Middle frontal gyrus (tissue), 1 donor: ENCODE data around the gene NPLOC4.
A peak's percentile ranks its signal among the peaks of the same experiment; 100 is the strongest.
"Not testable (repeated sequence)": the region's sequence is repeated elsewhere in the genome, so short reads cannot be mapped to it uniquely, and the experiment has no call there.

ENCODE experiments used
- DNase-seq: peaks from one replicate; pipeline ENCODE4 v3.0.0-alpha.2; 2015; ENCODE audit warnings: low spot score; ENCODE audit errors: extremely low spot score

The NPLOC4 gene

DNA sequence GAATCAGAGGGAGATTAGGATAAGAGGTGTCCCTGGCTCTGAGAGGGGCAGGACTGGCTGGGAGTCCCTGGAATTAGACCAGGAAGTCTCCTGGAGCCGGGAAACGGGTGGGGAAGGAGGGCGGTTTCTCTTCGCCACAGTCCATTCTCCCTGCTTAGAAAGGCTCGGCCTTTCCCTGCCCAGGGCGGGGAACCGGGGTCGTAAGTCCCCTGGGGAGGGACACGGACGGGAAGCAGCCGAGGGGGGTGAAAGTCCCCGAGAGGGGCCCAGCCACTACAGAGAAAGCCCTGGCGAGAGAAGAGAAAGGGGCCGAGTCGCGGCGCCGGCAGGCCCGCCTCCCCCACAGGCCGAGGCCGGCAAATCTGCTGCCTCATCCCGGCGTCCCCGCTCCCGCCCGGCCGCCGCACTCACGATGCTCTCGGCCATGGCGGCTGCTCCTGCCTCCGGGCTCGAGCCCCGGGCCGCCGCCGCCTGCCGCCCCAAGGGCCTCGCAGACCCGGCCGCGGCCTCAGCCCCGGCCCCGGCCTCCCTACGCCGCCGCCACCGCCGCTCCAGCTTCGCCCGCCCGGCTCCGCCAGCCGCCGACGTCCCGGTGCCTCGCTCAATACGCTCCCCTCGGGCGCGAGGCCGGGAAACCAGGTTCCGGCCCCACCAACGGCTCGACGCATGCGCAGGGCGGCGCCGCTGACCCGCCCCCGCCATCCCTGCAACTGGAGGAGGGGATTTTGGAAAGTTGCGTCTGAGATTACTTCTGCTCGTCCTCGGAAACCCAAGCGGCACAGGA lies at the start of gene NPLOC4, which contains the start of gene TSPAN10:
TSS of gene NPLOC4 (minus strand) at position 608 of the 784 bp plus-strand sequence. CDS start at position 426, 182 bp downstream.
TSS of gene TSPAN10 (plus strand) at position 692 of the 784 bp plus-strand sequence. CDS start 5,217 bp downstream, outside the sequence.
- peak; percentile 53 for DNase-seq

DNA sequence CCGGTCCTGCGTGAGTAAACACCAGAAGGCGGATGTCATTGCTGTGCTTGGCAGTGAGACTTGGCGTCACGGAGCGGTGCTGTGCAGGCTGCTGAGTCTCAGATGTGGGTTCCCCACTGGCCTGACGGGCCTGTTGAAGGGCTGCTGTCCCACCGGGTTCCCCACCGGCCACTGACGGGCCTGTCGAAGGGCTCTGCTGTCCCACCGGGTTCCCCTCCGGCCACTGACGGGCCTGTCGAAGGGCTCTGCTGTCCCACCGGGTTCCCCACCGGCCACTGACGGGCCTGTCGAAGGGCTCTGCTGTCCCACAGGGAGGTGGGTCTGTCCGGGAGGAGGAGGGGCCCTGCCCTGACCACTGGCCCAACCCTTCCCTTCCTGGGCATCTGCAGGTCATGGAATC lies 49.7 kb upstream of the NPLOC4 start:
- no peak for DNase-seq

DNA sequence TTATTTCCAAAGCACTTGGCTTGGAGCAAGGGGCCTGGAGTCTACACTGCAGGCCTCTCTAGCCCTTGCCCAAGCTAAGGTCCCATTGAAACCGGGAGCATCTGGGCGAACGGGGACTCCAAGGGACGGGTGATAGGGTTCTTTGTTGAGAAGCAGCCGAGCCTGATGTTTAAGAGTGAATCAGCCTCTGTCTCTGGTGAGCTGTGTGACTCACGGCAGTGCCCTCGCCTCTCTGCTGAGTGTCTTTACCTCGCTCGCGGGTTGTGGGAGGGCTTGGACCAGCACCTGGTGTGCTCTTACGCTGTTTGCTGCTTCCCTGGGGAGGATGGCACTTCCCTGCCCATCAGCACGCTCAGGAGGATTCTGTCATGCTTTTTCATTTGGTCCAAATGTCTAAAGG lies 48.2 kb upstream of the NPLOC4 start:
- no peak for DNase-seq

DNA sequence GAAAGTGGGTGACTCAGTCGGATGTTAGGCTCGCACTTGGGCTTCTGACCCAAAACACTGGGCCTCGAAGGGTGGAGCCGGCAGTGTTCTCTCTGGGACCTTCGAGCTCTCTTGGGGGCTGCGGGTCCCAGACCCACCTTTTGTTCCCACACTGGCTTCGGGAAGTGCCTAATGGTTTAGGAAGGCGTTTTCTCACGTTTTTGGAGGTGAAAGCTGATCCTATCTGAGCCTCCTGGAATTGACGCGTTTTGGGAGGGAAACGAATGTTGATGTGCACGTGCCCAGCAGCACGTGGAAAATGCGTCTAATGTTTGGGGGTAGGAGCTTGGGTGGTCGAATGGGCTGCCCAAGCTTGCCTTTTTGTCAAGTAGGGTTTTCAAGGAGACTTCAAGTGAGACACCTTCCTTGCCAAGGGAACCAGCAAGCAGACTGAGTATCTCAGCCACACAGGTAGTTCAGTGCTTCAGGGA lies 47.6 kb upstream of the NPLOC4 start:
- no peak for DNase-seq

DNA sequence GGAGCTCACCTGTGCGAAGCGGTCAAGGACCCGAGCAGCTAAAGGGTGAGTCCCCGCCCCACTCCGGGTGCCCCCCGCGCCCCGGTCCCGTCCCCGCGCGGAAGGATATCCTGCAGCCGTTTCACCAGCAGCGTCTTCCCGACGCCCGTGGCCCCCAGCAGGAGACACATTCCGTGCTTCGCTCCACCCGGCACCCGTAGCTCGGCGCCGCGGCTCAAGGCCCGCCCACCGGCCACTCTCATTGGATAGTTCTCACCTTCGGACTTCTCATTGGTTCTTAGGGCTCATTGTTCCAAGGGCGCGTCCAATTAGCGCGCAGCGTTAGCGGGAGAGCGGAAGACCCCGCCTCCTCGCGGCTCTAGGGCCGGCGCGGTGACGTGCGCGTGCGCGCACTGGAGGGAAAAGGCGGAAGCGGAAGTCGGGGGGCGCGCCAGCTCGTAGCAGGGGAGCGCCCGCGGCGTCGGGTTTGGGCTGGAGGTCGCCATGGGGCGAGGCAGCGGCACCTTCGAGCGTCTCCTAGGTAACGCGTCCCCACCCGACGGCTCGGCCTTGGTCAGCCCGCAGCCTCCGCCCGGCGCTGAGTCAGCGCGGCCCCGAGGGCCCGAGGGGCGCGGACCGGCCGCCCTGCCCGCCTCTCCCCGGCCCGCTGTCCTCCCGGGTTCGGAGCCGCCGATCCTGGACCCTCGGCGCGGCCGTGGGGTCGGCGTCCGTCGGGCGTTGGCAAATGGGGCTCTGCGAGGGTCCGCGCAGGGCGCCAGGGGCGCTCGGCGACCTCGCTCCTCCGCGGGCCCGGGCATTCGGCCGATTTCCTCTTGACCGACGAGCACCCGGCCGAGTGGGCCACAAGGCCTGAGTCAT lies 46.9 kb upstream of the NPLOC4 start, which contains the start of the genes ARL16 and HGS:
TSS of gene ARL16 (minus strand) at position 214 of the 858 bp plus-strand sequence. CDS start at position 170, 44 bp downstream.
TSS of gene HGS (plus strand) at position 428 of the 858 bp plus-strand sequence. CDS start at position 484, 56 bp downstream.
- DNase-seq = peak; percentile 98

DNA sequence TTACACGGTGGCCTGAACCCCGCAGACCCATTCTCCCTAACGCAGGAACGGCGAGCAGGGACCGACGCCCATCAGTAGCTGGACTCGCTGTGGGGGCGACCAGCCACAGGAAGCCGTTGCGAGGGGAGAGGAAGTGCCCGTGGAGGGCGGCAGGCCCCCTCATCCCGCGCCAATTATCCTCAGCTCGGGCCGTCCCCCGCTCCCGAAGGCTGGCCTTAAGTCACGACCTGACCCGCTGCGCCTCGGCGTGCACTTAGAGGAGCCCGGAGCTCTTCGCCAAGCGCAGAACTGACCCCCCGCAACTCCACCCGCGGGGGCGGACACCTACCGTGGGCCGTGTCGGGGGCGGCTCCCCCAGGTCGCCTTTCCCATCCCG lies 46.3 kb upstream of the NPLOC4 start:
- no peak for DNase-seq

DNA sequence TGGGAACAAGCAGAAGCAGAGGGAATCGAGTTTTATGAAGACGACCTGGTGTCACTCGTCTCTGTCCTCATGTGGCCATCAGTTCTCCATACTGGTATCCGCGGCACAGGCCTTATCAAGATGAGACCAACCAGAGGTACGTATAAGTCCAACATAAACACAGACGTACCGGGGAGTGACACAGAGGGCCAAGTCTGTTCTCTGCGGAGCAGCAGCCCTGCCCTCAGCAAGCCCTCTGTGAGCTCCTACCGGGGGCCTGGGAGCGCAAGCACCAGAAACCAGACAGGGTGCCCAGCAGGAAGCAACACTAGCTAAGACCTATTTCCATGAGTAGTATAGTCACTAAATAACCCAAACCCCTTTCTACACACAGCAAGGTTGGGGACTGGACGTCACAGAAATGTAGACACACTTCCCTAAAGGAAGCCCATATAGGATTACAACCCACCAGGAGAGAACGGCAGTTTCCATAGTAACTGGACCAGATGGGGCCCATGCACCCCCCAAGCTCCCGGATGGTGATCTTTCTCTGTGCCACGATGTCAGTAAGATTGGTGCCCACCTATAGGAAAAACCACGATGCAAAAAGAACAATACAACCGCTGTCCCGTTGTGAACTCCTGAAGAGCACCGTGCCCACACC lies 45.8 kb upstream of the NPLOC4 start:
- no peak for DNase-seq

DNA sequence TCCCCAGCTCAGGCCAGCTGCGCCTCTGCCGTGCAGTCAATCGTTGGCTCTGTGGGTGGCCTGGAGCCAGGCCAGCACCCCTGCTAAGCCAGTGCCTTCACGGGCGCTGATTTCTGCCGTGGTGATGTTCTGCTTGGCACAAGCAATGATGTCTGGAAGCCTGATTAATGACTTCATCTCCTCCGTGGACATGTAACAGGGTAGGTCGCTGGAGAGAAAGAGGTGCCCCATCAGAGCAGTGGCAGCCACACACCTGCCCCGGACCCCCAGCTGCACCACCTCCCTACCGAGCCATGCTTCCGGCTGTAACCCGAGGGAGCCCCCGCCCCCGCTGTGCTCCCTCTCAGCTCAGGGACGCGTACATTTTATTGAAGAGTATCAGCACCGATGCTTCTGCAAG lies 44.8 kb upstream of the NPLOC4 start:
- DNase-seq = no peak

DNA sequence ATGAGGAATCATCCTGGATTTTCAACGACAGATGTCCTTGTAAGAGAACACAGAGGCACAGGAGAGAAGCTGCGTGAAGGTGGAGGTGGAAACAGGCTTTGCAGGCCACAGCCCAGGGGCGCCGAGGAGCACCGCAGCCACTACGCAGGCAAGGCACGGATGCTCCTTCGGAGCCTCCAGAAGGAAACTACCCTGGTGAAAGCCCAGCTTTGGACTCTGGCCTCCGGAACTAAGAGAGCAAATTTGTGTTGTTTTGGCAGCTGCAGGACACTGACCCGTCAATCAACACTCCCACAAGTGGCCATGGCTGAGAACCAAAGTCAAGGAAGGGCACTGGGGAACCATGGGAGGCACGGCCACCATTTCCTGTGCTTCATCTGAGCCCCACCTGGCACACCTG lies 43.2 kb upstream of the NPLOC4 start:
- no peak for DNase-seq

DNA sequence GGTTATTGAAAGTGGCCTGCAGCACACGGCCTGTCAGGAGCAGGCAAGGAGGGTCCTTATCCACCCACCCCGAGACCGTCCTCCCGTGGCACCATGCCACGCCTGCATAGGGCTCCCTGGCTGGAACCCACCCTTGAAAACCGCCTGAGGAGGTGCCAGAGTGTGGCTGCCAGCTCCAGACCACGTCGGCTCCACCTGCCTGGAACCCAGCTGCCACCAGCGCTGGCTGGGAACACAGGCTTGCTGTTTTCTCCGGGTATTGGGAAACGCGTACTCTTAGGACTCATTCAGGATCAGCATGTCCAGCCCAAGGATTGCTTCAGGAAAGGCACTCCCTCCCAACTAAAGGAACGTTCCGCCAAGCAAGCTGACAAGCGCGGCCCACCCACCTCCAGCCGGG lies 40.0 kb upstream of the NPLOC4 start:
- no peak for DNase-seq

DNA sequence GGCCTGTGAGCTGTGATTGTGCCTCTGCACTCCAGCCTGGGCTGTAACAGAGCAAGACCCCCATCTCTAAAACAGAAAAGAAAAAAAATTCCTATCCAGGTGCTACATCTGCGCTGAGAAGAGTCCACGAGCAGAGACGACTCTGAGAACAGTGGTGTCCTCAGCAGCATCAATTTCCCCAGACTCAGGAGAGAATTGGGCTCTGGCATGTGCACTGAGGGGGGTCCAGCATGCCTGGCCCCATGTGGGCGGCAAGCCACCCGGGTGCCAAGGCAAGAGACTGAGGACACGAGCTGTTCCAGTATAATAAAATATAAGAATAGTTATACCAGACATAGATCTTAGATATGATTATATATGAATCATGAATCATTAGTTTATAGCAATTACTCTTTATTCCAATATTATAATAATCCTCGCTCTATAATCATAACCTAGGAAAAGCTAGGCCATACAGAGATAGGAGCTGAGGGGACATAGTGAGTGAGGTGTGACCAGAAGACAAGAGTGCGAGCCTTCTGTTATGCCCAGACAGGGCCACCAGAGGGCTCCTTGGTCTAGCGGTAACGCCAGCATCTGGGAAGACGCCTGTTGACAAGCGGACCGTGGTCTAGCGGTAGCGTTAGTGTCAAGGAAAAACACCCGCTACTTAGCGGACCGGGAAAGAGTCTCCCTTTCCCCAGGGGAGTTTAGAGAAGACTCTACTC lies 38.8 kb upstream of the NPLOC4 start:
- not testable (repeated sequence) for DNase-seq

DNA sequence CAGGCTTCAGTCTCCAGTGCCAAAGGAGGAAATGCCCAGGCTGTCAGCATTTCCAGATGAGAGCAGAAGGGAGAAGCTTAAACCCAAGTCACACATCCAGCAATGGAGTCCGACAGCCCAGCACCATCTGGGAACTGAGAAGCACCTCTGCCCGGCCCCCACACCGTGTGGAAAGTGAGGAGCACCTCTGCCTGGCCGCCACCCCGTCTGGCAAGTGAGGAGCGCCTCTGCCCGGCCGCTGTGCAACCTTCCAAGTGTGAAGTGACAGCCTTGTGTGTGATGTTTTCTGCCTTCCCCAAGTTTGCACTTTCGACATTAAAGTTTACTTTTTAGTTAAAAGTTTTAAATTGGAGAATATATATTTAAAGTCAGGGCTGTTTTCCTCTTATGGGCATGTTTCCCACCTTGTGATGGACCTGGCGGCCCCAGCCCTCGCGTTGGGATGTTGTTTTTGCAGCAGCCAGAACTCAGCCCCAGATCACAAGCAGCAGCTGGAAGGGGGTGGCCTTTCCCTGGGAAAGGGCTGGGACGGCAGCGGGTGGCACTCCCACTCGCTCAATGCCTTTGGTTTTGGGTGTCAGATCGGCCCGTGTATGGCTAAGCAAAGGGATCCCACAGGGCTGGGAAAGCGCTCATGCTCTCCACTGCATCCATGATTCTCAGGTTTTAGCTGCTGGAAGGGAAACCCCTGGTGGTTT lies 36.8 kb upstream of the NPLOC4 start:
- no peak for DNase-seq

DNA sequence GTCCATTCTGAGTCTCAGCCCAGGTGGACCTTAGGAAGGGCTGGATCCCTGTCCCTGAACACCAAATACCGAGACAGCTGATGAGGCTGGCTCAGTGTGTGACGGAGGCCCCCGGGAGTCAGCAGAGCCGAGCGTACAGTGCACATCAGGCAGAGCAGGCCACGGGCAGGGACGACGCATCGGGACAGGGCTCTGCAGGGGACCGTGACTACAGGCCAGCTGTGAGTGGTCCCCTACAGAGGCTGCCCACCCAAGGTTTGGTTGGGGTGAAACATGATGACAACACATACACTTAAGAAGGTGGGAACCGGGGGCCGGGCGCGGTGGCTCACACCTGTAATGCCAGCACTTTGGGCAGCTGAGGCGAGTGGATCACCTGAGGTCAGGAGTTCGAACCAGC lies 36.0 kb upstream of the NPLOC4 start:
- DNase-seq = no peak

DNA sequence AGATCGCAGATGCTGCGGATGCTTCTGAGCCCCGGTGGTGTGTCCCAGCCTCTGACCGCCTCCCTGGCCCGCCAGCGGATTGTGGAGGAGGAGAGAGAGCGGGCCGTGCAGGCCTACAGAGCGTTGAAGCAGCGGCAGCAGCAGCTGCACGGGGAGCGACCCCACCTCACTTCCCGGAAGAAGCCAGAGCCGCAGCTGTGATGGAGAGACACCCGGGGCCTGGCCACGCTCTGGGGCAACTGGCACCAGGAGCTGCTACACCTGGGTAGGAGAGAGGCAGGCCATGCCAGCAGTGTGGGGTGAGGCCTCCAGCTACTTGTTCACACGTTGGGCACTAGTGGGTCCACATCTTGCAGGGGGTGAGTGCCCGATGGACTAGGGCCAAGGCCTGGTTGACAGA lies 35.6 kb upstream of the NPLOC4 start:
- DNase-seq = no peak

DNA sequence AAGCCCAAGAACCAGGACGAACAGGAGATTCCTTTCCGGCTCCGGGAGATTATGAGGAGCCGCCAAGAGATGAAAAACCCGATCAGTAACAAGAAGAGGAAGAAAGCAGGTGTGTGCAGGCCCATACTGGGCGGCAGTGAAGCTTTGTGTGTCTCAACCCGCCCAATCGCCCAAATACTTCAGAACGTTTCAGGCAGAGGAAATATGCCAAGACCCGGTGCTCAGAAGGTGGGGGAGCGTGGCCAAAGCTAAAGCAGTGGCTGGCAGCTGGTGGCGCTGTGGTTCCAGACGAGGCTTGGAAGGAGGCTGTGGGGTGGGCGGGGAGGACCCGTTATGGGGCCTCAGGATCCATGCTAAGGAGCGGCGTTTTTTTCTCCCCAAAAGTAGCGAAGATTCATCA lies 30.8 kb upstream of the NPLOC4 start:
- DNase-seq = no peak

DNA sequence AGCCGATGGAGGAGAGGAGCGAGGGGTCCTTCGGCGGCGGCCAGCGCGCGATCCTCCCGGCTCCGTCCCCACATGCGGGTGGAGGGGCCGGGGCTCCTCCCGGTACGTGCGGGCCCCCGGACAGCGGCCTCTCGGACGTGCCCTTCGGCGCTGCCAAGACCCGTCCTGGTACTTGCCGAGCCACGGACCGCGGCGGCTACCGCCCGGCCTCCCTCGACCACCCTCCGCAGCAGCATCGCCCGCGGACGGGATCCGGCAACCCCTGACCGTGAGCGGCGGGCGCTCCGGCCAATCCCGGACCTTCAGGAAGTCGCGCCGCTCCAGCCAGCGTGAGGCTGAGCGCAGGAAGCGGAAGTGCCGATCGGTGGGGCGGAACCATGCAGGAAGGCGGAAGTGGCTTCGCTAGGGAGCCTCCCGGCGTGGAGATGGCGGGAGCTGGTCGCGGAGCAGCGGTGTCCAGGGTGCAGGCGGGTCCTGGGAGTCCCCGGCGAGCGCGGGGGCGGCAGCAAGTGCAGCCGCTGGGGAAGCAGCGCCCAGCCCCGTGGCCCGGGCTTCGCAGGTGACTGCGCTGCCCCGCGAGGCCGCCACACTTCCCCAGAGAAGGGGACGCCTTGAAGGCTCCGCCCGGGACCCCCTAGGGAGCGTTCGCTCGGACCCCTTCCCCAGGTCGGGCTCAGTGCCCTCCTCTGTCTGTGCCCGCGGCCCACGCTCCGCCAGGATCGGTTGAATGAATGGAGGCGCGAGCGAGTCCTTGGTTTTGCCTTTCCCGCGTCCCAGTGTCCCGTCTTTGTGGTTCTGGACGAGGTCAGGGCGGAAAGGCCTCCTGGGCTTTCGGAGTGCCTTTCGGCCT lies 29.7 kb upstream of the NPLOC4 start, which contains the start of the genes CCDC137 and OXLD1:
TSS of gene CCDC137 (plus strand) at position 396 of the 850 bp plus-strand sequence. CDS start at position 426, 30 bp downstream.
TSS of gene OXLD1 (minus strand) at position 264 of the 850 bp plus-strand sequence. CDS start at position 236, 28 bp downstream.
- DNase-seq = peak; percentile 94

DNA sequence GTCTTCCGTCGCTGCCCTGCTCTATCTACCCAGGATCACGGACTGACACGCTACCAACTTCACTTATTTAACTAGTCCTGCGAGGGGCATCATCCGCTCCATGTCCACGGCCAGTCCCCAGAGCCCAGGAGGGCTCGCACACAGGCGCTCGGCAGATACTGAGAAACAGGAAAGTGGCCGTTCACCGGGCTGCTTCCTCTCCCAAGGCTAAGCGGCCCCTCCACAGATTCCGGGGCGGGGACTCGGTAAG lies 29.1 kb upstream of the NPLOC4 start:
- no peak for DNase-seq

DNA sequence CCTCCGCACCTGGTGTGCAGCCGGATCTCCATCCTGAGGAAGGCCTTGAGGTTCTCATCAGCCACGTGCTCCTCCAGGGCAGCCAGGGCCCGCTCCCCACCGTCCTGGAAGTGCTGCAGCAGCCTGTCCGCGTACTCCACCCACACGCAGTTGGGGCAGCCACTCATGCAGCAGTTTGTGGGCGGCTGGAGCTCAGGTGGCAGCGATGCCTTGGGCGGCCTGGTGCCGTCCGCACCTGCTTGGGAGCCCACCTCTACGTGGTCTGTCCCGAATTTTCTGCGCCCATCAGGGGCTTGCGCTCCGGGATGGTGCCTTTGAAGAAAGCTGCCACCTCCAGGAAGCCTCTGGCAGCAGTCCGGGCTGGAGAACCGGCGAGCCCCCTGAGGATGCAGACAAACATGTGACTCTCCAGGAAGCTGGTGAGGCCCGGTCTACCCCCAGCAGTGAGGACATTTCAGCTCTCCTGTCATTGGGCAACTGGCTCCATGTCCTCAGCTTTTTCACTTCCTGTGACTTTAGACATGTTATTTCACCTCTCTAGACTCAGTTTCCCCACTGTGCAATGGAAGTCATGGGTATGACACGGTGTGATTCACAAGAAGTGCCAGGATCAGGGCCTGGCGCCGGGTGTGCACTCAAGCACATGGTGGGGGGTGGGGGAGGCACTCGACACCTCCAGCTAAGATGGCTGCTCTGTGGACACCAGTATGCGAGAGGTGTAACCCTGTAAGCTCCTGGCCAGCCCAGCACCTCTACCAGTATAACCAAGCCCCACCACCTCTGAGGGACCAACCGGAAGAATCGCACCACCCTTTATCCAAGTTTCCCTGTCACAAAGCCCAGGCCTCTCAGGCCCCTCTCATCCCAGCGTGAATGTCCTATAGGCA lies 28.5 kb upstream of the NPLOC4 start:
- no peak for DNase-seq
